SH-SY5Y (cell line): Measurements from ENCODE around the gene SHROOM2.

Source experiments
- GATA2 ChIP-seq: IDR thresholded peaks from 2 replicates; pipeline ENCODE4 v1.6.1; 2011; ENCODE audit warnings: mild to moderate bottlenecking, low read depth, low read length
- GATA3 ChIP-seq: IDR thresholded peaks from 2 replicates; pipeline ENCODE4 v1.6.1; 2011; ENCODE audit warnings: low read depth, mild to moderate bottlenecking, low read length, moderate library complexity

DNA sequence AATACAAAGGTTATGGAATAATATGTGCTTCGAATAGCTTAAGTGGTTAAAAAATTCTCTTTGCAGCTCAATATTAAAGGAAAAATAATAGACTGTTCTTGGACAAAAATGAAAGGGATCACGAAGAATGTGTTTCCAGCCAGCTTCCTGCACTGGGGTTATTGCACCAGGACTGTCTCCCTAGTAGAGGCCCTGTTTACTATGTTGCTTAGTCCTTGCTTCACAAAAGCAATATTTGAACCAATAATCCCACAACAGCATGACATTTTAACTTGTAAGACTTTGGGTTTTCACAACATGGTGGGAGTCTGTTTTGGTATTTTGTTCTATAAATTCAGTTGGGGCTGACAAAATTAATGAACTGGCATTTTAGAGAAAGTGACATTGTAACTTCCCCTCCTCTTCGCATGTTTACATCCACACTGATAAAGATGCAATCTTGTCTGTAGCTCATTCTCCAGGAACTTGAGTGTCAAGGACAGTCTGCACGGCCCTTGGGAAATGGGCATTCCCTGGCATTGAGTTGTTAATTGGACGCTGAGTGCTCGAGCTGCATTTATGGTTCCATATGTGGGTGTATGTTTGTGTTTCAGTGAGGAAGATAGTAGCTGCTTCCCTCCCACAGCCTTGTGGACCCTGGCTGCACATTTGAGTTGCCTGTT, 39.0 kb downstream of the SHROOM2 start:
- TF ChIP-seq GATA2 (no peak), GATA3 (no peak)
